HG02763 (cell line): ENCODE measurements around the gene GPS1.
A peak's percentile ranks its signal among the peaks of the same experiment; 100 is the strongest.

Source experiments
- ATAC-seq: cut with Tn5 transposase; IDR thresholded peaks from one replicate; pipeline ENCODE4 v1.9.1; 2021; ENCODE audit warnings: mild to moderate bottlenecking, moderate library complexity; ENCODE audit not compliant: unreplicated experiment

Gene GPS1

DNA sequence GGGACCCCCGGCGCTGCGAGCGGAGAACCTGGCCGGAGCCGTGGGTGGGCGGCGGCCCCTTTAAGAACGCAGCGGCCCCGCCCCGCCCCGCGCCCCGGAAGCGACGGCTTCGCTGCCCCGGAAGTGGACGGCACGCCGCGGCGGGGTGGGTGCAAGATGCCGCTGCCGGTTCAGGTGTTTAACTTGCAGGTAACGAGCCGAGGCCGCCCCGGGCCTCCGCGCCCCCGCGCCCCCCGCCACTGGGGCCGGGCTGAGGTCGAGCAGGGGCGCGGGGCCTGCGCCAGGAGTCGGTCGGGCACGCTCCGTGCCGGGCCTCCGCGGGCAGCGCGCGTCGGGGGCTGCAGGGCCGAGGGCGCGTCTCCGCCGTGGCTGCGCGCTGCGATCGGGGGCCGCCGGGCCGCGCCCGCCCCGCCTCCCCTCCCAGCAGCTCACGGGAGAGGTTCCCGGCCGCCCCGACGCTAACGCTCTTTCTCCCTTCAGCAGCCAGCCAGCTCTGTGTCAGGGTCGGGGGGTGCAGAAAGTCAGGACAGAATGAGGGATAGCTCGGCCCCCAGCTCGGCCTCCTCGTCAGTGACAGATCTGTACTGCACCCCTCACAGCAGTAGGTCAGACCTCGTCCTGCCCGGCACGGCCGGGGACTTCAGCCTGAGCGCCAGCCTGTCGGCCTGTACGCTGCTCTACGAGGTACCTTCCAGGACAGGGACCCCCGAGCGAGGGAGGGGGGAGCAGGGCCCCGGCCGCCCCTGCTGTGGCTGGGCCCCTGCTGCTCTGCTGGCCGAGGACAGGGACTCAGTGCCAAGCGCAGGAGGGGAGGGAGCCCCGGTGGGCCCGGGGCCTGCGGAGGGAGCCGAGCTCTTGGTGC is at the start of gene GPS1, which contains the start of gene RFNG:
TSS of gene GPS1 (plus strand) at position 123 of the 862 bp plus-strand sequence. CDS start at position 157, 34 bp downstream.
TSS of gene RFNG (minus strand) at position 36 of the 862 bp plus-strand sequence. CDS start 45 bp downstream, outside the sequence.
- peak; percentile 44 for ATAC-seq

DNA sequence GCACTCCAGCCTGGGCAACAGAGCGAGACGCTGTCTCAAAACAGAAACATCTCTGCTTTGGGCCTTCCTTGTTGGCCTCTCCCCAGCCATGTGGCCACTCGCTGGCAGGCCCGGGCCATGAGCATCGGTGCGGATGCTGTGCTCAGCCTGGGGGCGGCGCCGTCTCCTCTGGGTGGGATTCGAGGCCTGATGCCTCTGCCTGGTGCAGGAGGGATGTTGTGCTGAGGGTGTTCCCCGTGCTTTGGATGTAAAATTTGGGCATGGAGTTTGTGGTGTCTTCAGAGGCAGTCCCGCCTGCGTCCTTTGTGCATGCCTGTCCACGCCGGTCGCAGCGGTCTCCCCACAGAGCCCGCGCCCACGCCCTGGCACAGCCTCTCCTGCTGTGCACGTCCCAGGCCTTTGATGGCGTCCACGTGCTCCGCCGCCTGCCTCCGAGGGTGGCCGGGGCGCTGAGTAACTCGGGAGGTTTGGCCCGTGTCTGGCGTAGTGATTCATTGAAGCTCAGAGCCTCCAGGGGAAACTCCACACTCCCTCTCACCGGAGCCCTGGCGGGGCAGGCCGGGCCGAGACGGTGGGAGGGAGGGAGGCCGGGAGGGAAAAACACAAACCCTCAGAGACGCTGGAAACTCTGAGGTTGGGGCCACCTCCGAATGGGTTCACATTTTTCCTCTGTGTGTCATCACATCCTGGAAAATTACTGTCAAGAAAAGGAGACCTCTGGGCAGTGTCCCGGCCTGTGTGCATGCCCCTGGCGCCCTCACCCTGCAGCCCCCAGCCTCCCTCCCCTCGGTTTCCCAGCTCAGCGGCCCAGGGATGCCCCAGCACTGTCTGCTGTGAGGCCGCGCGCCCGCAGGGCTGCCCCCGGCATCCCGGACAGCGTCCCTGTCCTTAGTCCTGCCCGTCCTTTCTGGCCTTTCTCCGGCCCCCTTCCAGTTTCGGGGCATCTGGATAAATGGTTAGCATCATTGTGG is 48.0 kb upstream of the GPS1 start:
- no peak for ATAC-seq

DNA sequence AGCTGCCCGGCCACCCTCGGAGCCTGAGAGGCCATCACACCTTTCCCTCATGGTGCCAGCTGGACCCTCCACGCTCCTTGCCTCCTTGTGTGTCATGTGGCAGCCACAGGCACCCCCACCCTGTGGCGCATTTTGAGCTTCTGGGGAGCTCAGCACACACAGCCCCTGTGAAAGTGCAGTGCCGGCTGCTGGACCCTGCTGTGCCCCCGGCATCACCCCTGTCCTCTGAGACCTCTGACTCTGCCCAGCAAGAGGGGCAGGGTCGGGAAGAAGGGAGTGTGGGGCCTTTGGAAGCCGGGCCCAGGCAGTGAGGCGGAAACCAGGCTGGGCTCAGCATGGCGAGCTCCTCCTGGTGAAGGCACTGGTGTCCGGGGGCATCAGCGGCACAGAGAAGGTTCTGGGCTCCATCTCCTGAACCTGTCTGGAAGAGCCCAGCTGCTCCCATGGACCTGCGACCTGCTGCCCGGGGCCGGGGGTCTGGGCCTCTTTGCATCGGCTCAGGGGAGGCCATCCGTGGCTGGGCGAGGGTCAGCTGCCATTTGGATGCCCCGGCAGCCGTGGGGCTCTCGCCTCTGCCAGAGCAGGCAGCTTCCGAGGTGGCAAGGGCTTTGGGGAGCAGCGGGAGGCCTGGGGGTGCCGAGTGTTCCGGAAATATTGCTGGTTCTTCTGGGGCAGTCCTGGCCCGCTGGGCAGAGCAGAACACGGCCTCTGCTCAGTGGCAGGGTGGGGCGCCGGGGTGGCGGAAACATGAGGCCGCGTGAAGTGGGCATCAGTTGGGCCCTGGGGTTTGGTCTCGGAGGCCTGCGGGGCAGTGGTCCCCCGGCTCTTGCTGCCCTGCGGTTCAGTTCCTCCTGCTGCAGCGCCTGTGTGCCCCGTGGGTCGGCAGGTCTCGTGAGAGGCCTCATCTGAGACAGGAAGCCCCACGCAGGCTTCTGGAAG is 46.9 kb upstream of the GPS1 start:
- ATAC-seq = no peak

DNA sequence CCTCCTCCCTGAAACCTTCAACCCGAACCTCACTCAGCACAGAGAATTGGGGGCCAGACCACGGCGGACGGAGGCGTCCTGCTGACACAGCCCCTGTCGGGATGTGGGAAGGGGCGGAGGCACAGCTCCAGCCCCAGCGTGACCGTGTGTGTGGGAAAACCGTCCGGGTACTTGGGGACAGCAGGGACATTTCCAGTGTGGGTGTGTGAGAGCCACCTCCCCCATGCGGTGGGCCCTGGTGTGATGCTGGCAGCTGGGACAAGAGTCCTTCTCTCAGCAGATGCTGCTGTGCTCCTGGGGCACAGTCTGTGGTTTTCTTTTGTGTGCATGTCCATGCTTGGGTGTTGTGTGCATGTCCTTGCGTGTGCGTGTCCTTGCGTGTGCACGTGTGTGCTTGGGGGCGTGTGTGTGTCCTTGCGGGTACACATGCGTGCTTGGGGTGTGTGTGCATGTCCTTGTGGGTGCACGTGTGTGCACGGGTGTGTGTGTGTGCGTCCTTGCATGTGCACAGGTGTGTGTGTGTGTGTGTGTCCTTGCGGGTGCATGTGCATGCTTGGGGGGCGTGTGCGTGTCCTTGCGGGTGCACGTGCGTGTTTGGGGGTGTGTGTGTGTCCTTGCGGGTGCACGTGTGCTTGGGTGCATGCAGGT is 45.9 kb upstream of the GPS1 start:
- ATAC-seq = no peak

DNA sequence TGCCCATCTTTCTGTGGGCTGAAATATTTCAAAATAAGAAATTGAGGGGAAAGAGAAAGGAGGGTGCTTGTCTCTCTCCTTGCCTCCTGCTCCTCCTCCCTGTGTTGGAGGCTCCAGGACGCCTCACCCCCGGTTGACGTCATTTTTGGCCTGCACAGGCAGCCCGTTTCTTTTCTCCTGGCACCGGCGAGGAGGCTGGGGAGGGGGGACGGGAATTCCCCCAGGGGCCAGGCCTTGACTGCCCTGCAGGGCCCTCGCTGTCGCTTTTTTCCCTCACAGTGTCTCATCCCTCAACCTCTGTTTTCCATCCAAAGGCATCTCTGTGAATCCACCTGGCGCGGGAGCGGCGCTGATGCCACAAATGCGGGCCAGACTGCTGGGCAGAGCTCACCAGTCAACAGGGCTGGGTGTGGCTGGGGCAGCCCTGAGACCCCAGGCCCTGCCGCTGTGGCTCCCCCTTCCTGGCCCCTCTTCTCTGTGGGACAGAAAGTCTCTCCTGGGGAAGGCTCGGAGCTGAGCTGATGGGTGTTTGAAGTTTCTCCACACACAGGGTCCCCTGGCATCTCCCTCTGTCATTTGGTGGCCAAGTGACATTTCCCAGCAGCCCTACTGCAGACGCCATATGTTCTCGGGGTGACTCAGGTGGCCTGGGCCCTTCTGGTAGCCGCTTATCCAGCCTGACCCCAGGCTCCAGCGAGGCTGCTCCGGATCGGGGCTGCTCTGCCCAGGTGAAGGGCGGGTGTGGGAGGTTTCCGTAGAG is 45.0 kb upstream of the GPS1 start:
- ATAC-seq = no peak

DNA sequence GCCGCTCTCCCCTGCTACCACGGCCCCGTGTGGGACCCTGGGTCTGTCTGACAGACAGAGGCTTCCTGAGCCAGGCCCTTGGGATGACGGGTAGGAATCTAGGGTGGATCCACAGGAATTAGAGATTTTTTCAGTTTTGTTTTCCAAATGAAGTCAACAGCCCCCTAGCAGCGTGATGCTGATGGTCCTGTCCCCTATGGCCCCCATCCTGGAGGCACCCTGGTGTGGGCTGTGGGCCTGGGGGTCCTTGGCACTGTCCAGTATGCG is 44.5 kb upstream of the GPS1 start:
- ATAC-seq = no peak

DNA sequence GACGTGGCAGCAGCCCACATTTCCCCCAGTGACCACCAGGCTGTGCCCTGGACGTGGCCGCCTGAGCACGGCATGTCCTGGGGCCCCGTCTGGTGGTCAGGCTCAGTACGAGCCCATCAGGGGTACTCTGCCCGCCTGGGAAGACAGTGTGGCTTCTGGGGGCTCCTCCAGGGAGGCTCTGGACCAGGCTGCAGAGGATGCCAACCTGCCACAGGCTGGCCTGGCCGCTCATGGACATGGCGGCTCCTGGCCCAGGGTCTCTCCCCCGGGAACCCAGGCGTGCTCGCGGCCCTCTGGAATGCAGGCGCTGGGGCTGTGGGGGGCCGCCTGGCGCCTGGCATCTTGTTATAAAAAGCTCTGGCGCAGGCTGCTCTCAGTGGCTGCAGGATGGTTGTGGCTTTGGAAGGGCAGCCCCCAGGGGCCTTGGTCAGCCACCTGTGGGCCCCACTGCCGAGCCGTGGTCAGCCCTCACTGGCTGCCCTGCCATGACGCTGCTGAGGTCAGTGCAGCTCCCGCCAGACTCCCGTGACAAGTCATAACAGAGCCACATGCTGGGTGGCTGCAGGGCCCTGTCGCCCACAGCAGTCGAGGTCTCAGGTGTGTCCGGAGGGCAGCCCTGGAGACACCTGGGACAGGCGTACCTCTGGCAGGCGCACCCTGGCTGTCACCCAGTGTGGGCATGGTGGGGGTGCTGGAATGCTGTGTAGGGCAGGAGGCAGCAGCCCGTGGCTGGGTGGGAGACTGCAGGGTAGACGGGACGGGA is 44.0 kb upstream of the GPS1 start:
- ATAC-seq = no peak

DNA sequence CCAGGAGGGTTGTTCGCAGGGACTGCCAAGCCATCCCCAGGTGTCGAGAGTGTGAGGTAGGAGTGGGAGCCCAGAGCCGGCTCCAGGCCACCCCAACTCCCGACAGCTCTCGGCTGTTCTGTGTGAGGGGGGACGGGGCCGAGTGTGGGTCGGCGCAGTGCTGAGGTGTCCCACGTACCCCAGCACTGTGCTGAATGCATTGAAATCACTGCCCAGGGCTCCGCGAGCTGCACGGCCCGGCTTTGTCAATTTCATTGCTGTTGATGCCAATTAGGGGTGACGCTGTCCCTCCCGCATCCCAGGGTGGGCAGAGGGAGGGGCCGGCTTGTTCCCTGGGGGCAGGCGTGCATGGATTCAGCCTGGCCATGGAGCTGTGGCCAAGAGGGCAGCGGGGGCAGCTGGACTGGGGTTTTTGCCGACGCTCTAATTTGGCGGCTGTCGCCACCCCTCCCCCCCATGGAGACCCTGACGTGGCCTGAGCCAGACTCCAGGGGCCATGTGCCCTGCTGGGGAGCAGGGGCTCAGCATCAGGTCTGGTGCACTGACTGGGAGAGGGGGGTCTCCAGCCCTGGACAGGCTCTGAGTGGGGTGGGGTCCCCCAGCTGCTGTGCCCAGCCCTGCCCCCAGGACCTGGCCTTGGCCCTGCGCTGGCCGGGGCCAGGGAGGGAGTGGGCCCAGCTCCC is 43.3 kb upstream of the GPS1 start:
- ATAC-seq = no peak

DNA sequence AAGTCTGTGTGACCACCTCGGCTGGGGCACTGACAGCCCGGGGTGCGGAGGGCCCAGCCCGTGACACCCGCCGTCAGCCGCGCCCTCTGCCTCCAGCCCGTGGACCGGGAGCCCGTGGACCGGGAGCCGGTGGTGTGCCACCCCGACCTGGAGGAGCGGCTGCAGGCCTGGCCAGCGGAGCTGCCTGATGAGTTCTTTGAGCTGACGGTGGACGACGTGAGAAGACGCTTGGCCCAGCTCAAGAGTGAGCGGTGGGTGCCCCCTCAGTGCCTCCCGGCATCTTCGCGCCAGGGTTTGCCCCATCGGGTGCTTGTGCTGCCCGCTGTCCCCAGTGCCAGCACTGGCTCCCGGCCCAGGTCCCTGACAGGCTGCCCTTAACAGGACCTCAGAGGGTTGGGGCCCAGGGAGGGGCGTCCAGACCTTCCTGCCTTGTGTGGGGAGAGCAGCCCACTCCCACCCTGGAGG is 42.7 kb upstream of the GPS1 start:
- ATAC-seq = no peak

DNA sequence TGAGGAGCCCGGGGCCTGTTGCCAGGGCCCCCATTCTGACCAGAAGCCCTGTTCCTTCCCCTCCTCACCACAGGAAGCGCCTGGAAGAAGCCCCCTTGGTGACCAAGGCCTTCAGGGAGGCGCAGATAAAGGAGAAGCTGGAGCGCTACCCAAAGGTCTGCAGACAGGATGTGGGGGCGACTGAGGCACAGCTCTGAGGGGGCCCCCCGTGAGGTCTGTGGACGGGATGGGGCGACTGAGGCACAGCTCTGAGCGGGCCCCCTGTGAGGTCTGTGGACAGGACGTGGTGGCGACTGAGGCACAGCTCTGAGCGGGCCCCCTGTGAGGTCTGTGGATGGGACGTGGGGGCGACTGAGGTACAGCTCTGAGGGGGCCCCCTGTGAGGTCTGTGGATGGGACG is 42.3 kb upstream of the GPS1 start:
- no peak for ATAC-seq

DNA sequence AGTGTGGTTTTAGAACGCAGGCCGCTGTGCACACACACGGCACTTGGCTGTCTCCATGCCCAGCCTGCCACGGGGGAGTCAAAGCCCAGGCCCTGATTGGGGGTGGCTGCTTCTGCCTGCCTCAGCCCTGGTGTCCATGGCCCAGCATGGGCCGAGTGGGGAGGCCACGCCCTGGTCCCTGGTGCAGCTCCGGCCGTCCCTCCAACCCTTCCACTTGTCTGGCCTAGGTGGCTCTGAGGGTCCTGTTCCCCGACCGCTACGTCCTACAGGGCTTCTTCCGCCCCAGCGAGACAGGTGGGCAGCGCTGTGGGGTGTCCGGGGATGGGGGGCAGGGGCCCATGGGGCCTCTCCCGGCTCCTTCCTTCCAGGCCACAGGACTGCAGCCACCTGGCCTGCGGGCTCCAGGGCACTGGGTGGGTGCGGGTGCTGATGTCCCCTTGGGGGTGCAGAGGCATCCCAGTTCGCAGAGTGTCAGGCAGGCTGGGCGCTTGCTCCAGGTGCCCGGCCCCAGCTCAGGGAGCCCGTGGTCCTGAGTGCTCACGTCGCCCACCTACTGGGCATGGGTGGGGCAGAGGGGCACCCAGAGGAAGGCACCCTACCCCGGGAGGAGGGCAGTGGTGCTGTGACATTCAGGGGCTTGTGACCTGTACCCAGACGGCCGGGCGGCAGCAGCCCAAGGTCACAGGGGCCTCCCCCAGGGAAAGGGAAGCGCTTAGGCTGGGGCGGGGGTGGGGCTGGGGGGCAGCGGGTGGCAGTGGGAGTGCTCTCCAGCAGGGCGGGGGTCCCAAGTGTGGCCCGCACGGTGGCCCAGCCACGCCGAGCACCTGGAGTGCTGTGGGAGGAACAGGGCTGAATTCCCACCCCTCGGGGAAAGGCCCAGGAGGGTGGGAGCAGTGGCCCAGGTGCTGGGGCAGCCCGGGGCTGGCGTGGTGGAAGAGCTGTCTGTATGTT is 40.8 kb upstream of the GPS1 start:
- ATAC-seq = no peak

DNA sequence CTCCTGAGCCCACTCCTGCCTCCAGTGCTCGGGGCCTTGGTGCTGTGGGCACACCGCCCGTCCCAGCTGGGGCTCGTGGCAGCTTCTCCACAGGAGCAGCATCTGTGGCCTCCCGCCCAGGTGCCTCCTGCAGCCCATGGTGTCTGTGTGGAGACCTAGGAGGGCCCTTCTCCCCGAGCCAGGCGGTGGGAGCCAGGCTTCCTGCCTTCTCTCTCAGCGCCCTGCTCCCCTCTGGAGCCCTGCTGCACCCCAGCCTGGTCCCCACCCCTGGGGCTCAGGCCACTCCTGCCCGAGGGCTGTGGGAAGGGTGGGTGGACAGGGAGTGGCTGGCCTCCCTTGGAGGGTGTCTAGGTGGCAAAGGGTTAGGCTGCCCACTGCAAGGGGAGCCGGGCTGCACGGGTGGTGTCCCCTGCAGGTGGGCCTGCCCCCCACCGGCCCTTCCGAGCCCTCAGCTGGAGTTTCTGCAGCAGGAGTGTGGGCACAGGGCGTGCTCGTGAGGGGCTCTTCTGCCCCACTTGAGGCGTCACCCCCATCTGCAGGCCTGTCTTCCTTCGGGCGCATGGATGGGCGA is 40.0 kb upstream of the GPS1 start:
- ATAC-seq = no peak

DNA sequence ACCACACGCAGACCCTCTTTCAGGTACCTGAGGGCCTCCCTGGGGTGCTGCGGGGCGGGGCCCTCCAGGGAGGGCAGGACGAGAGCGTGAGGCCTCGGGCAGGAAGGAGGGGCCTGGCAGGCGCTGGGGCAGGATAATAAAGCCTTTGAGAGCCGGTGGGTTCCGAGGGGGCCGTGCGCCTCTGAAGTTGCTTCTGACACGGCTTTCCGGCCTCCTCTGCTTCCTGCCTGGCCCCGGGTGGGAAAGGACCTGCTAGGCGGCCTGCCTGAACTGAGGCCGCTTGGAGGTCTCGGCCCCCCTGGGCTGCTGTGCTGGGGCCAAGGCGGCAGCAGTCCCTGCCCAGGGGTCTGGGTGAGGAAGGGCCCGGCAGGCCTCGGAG is 39.4 kb upstream of the GPS1 start:
- ATAC-seq = no peak

DNA sequence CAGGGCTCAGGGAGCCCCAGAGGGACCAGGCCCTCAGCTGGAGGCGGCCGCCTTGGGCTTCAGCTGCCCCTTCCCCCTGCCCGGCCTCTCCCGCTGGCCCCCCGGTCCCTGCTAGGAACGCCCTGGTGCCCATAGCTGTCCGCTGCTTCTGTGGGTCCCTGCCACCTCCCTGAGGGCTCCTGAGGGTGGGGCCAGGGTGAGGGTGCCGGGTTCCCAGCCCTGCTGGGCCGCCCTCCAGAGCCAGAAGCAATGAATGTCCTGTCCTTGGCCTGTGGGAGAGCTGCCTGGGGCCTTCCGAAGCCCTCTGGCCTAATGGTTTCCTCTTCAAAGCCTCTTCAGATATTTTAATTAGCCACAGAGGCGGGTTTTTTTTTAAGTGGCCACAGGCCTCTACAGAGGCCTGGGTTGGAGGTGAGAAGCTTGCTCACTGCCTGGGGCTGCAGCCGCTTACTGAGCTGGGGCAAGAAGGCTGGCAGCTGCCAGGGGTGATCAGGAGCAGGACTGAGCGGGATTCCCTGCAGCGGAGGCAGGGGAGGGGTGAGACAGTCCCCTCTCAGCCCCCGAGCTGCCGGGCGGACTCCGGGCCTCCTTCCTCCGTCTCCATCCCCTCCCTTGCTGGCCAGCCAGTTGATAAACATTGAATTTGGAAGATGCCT is 38.9 kb upstream of the GPS1 start:
- ATAC-seq = no peak

DNA sequence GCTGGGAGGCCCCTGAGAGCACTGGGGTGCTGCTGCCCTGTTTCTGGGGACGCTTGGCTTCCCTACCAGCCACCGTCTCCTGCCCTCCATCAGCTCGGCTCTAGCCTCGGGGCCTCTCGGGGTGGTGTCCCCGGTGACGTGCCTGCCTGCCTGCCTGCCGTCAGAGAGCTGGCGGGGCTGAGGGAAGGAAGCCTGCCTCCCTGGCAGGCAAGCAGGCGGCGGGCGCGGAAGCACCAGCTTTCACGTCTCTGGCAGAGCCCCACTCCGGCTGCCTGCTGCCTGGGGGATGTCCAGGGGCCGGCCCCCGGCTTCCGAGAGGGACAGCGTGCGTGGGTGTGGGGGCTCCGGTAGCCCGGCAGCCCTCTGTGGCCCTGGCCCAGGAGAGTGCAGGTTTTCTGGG is 38.4 kb upstream of the GPS1 start:
- no peak for ATAC-seq

DNA sequence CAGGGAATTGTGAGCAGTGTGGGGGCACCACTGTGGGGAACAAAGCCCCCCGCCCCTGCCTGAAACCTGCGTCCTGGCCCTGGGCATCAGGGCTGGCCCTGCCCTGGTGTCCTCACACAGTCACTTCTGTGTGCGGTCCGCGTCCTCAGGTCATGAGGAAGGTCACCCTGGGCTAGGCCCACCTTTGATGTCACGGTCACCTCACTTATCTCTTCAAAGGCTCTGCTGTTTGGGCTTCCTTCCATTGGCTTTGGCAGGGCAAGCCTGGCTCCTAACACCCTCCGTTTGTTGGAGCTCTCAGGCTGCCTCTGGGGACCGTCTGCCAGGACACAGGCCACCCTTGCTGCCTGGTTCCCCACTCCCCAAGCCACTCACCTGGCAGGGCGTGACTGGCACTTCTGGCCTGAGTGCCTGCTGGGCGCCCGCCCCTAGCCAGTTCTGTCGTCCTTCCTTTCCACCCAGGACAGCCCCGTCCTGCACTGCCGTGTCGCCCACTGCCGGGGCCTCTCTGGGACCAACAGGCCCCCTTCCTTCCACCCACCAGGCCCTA is 37.9 kb upstream of the GPS1 start:
- ATAC-seq = no peak
